HG02840 (cell line): ENCODE data around the gene STAC2.

Experiments used
- ATAC-seq: cut with Tn5 transposase; IDR thresholded peaks from one replicate; pipeline ENCODE4 v1.9.1; 2021; ENCODE audit warnings: mild to moderate bottlenecking, moderate library complexity, moderate number of reproducible peaks; ENCODE audit not compliant: unreplicated experiment, low FRiP score

The STAC2 gene

GRCh38 chr17:39166437-39167335, 59.1 kb downstream of the STAC2 start:
- no peak for ATAC-seq

GRCh38 chr17:39165841-39166349, 59.9 kb downstream of the STAC2 start, which contains the start of gene ARL5C:
Gene ARL5C (minus strand): TSS chr17:39166161. CDS start chr17:39165760, 401 bp downstream.
- ATAC-seq = no peak

- no peak for ATAC-seq
Observed at GRCh38 chr17:39165178-39165840, 60.4 kb downstream of the STAC2 start.

GRCh38 chr17:39164675-39165143, 61.0 kb downstream of the STAC2 start:
- no peak for ATAC-seq

- no peak for ATAC-seq
Observed at GRCh38 chr17:39161962-39162361, 63.8 kb downstream of the STAC2 start.
